Transverse colon (tissue), 4 donors: Measurements from ENCODE around the gene FAM193B. TPM values are rescaled to one million over a fixed set of nuclear protein-coding genes. Genes with fewer than 3 reads are reported as not detected.
"Not testable (repeated sequence)": the region's sequence is repeated elsewhere in the genome, so short reads cannot be mapped to it uniquely, and the experiment has no call there.

Experiments
- DNase-seq: peaks from one replicate; pipeline ENCODE4 v3.0.0-alpha.2; 2019
- H3K27ac ChIP-seq, 4 donors: fragments of 200-600 bp; sonication (generic); 2 replicates each; pipeline ENCODE4 v1.5.1; 2016 to 2018; ENCODE audit warnings: inconsistent platforms in 4 of 4
- H3K27me3 ChIP-seq: fragments of 200-600 bp; sonication (generic); 2 replicates; pipeline ENCODE4 v1.5.1; 2017; ENCODE audit warnings: inconsistent platforms
- H3K36me3 ChIP-seq, 4 donors: fragments of 200-600 bp; sonication (generic); 2 replicates each; pipeline ENCODE4 v1.5.1; 2017 to 2019; ENCODE audit warnings: inconsistent platforms in 4 of 4
- H3K4me1 ChIP-seq, 4 donors: fragments of 200-600 bp; sonication (generic); 2 replicates each; pipeline ENCODE4 v1.5.1; 2017 to 2020; ENCODE audit warnings: inconsistent platforms in 4 of 4
- H3K4me3 ChIP-seq, 4 donors: fragments of 200-600 bp; sonication (generic); 1 replicate in 1 of 4; 2 replicates in 3 of 4; pipeline versions ENCODE4 v1.5.1 to v1.6.1; 2017 to 2019; ENCODE audit warnings: inconsistent platforms in 4 of 4
- H3K9me3 ChIP-seq, 2 donors: fragments of 200-600 bp; sonication (generic); 2 replicates each; pipeline ENCODE4 v1.5.1; 2017 to 2019; ENCODE audit warnings: inconsistent platforms in 2 of 2
- CTCF ChIP-seq, 5 experiments: fragments of 200-600 bp in 3 of 5; fragments of 450-650 bp in 2 of 5; sonication (generic) in 3 of 5; IDR thresholded peaks; 1 replicate in 2 of 5; 2 replicates in 3 of 5; pipeline ENCODE4 v1.5.1; 2016 to 2017; ENCODE audit warnings: antibody characterized with exemption in 5 of 5, inconsistent platforms in 3 of 5, mild to moderate bottlenecking in 2 of 5, moderate library complexity in 1 of 5
- EP300 ChIP-seq: sonication (generic); formaldehyde crosslinking; IDR thresholded peaks from one replicate; pipeline ENCODE4 v1.6.1; 2017; ENCODE audit warnings: antibody characterized with exemption, low read depth
- POLR2A ChIP-seq: fragments of 450-650 bp; IDR thresholded peaks from one replicate; pipeline ENCODE4 v1.6.1; 2016; ENCODE audit warnings: antibody characterized with exemption, mild to moderate bottlenecking, moderate library complexity
- POLR2AphosphoS5 ChIP-seq, 3 donors: sonication (generic); formaldehyde crosslinking; IDR thresholded peaks; one replicate each; pipeline ENCODE4 v1.6.1; 2016; ENCODE audit warnings: antibody characterized with exemption in 3 of 3
- WGBS, 2 donors: methylation state at CpG; one replicate each; pipeline ENCODE4 v1.1.5; 2018; ENCODE audit warnings: low coverage in 1 of 2; 5-methylcytosine and 5-hydroxymethylcytosine counted together
- in situ Hi-C, 4 donors: fragments of 200-750 bp; cut with MboI; loops; one replicate each; pipeline versions ENCODE4 v1.15.0 to v1.15.1; 2017; ENCODE audit warnings: low sequenced_read_pairs in 3 of 4, low pct_ligation_motif_present in 1 of 4, low pct_unique_long_range_greater_than_20kb in 1 of 4
- intact Hi-C: fragments of 100-400 bp; cut with DNase I; formaldehyde crosslinking; loops from one replicate; pipeline ENCODE4 v1.15.1; 2023; ENCODE audit warnings: low total_unique reads
- total RNA-seq, 4 donors: library from RNA; depleted of rRNA; stranded (reverse); fragments of >200 nt; gene quantifications; one replicate each; pipeline ENCODE4 v1.1.0, GENCODE V29; 2016

FAM193B gene
- total RNA-seq, 4 donors from 2014 or later, result 59.7 to 128 (median 63.5) TPM

- TF ChIP-seq POLR2AphosphoS5 (IDR thresholded peaks at IDR 0.05), result no peak
- TF ChIP-seq CTCF (IDR thresholded peaks at IDR 0.05), result no peak
- TF ChIP-seq POLR2A, result no peak
- no peak for TF ChIP-seq EP300
- H3K36me3 ChIP-seq, result no peaks in the 10 kb centered on the region
- intact Hi-C loops, result no loop called here
- no peak overlapping the region for H3K4me3 ChIP-seq
- peaks cover 4 to 25% (median 15%) of the 10 kb centered on the region in 4 donors for H3K4me1 ChIP-seq
- no peak overlapping the region for H3K27ac ChIP-seq
- in situ Hi-C loops, result no loop called here
- no peaks in the 10 kb centered on the region for H3K27me3 ChIP-seq
- no peaks in the 10 kb centered on the region for H3K9me3 ChIP-seq
- no peak for DNase-seq
- 89% methylated on average over 3 of the region's 3 CpGs; no CpG with 5 or more reads in 1 of the 2 donors for WGBS, 2 donors
Observed at GRCh38 chr5:177486256-177486655, 68.1 kb downstream of the FAM193B start.

GRCh38 chr5:177485753-177486152 lies 68.6 kb downstream of the FAM193B start:
- in situ Hi-C loops, H3K9me3 ChIP-seq, H3K4me3 ChIP-seq, H3K36me3 ChIP-seq, DNase-seq, intact Hi-C loops, H3K27me3 ChIP-seq: not testable (repeated sequence)
- WGBS, 2 donors, result 100% methylated on average over 3 of the region's 3 CpGs; no CpG with 5 or more reads in 1 of the 2 donors
- Histone ChIP-seq H3K27ac (peak overlapping the region in 2 of 4 donors; percentile 15 to 91), H3K4me1 (peaks cover 3 to 26% (median 15%) of the 10 kb centered on the region in 4 donors)

- in situ Hi-C loops (no loop called here), intact Hi-C loops (no loop called here)
- Histone ChIP-seq H3K4me3 (no peak overlapping the region), H3K27me3 (no peaks in the 10 kb centered on the region), H3K27ac (peak overlapping the region in 3 of 4 donors; percentile 22 to 91 (median 41)), H3K9me3 (no peaks in the 10 kb centered on the region), H3K4me1 (peaks cover 7 to 30% (median 15%) of the 10 kb centered on the region in 4 donors), H3K36me3 (no peaks in the 10 kb centered on the region)
- no peak for DNase-seq
- WGBS, 2 donors, result 47 to 79% methylated on average over 5 to 13 of the region's 13 CpGs
- TF ChIP-seq POLR2AphosphoS5 (IDR thresholded peaks at IDR 0.05), result no peak
- TF ChIP-seq CTCF (IDR thresholded peaks at IDR 0.05), result no peak
- TF ChIP-seq POLR2A, result no peak
- no peak for TF ChIP-seq EP300
Observed at GRCh38 chr5:177484902-177485549, 69.3 kb downstream of the FAM193B start.

- Histone ChIP-seq H3K9me3 (no peaks in the 10 kb centered on the region), H3K27me3 (no peaks in the 10 kb centered on the region), H3K27ac (peak overlapping the region in 3 of 4 donors; percentile 41 to 91 (median 72)), H3K36me3 (no peaks in the 10 kb centered on the region), H3K4me3 (no peak overlapping the region), H3K4me1 (peaks cover 10 to 30% (median 16%) of the 10 kb centered on the region in 4 donors)
- DNase-seq, result no peak
- in situ Hi-C loops, result no loop called here
- intact Hi-C loops, result no loop called here
- no peak for TF ChIP-seq POLR2AphosphoS5 (IDR thresholded peaks at IDR 0.05)
- TF ChIP-seq CTCF (IDR thresholded peaks at IDR 0.05), result no peak
- no peak for TF ChIP-seq EP300
- no peak for TF ChIP-seq POLR2A
- 75% methylated on average over 22 of the region's 22 CpGs; no CpG with 5 or more reads in 1 of the 2 donors for WGBS, 2 donors
Observed at GRCh38 chr5:177483994-177484901, 70.1 kb downstream of the FAM193B start.
